SK-N-SH (cell line): ENCODE results near the gene RNF151. TPM values are rescaled to one million over a fixed set of nuclear protein-coding genes. Genes with fewer than 3 reads are reported as not detected.

Experiments
- CTCF ChIA-PET: fragments of 300-600, 350-600 bp; formaldehyde crosslinking; extraction: SDS; loops from one replicate; lab custom pipeline; 2021; lab: Yijun Ruan, JAX
- POLR2A ChIA-PET: fragments of 350-600 bp; sonication (Branson Sonifier 250); formaldehyde crosslinking; extraction: SDS; loops from one replicate; lab custom pipeline; 2020; ENCODE audit warnings: antibody characterized with exemption, inconsistent platforms; lab: Yijun Ruan, JAX
- DNase-seq: peaks from one replicate; pipeline ENCODE4 v3.0.0; 2012
- H2AFZ ChIP-seq: fragments of 200-600 bp; sonication (generic); 2 replicates; pipeline ENCODE4 v1.8.1; 2016; ENCODE audit warnings: antibody characterized with exemption, mild to moderate bottlenecking, low read depth
- H3F3A ChIP-seq: fragments of 200-600 bp; sonication (generic); replicated peaks from 2 replicates; pipeline ENCODE3; 2016; ENCODE audit warnings: antibody characterized with exemption, mild to moderate bottlenecking; ENCODE audit not compliant: insufficient read depth
- H3K27ac ChIP-seq, 2 experiments: fragments of 200-500 bp in 1 of 2; fragments of 200-600 bp in 1 of 2; sonication (Bioruptor generic) in 1 of 2; sonication (generic), shearing (Covaris generic) in 1 of 2; 2 replicates each; pipeline versions ENCODE4 v1.5.1 to v1.6.1; 2014 to 2016; ENCODE audit warnings: low read depth in 2 of 2, inconsistent platforms in 1 of 2, low read length in 1 of 2, mild to moderate bottlenecking in 1 of 2, mixed read lengths in 1 of 2
- H3K27me3 ChIP-seq: fragments of 200-600 bp; sonication (generic), shearing (Covaris generic); 2 replicates; pipeline ENCODE4 v1.6.1; 2016; ENCODE audit warnings: mixed run types; ENCODE audit not compliant: insufficient read depth
- H3K36me3 ChIP-seq, 2 experiments: fragments of 200-500 bp in 1 of 2; fragments of 200-600 bp in 1 of 2; sonication (Bioruptor generic) in 1 of 2; sonication (generic) in 1 of 2; replicated peaks in 1 of 2; 2 replicates each; pipeline versions ENCODE3 to v1.5.1; 2014 to 2016; ENCODE audit warnings: low read length in 1 of 2, mild to moderate bottlenecking in 1 of 2; ENCODE audit not compliant: insufficient read depth in 2 of 2, control insufficient read depth in 1 of 2
- H3K4me1 ChIP-seq, 2 experiments: fragments of 200-500 bp in 1 of 2; fragments of 200-600 bp in 1 of 2; sonication (Bioruptor generic) in 1 of 2; sonication (generic), shearing (Covaris generic) in 1 of 2; 2 replicates each; pipeline versions ENCODE4 v1.5.1 to v1.6.1; 2014 to 2016; ENCODE audit warnings: low read depth in 1 of 2, low read length in 1 of 2, mixed run types in 1 of 2; ENCODE audit not compliant: insufficient read depth in 2 of 2, control insufficient read depth in 1 of 2
- H3K4me2 ChIP-seq: fragments of 200-600 bp; sonication (generic), shearing (Covaris generic); 2 replicates; pipeline ENCODE4 v1.6.1; 2017; ENCODE audit warnings: mixed run types
- H3K4me3 ChIP-seq, 2 experiments: fragments of 200-500 bp in 1 of 2; fragments of 200-600 bp in 1 of 2; sonication (Bioruptor generic) in 1 of 2; sonication (generic), shearing (Covaris generic) in 1 of 2; 2 replicates each; pipeline versions ENCODE4 v1.5.1 to v1.8.1; 2014 to 2016; ENCODE audit warnings: low read depth in 2 of 2, inconsistent platforms in 1 of 2, low read length in 1 of 2, mild to moderate bottlenecking in 1 of 2, mixed read lengths in 1 of 2, moderate library complexity in 1 of 2
- H3K79me2 ChIP-seq: fragments of 200-600 bp; sonication (generic); 2 replicates; pipeline ENCODE4 v1.8.1; 2017; ENCODE audit warnings: mild to moderate bottlenecking; ENCODE audit not compliant: insufficient read depth
- H3K9ac ChIP-seq: fragments of 200-600 bp; sonication (generic); 2 replicates; pipeline ENCODE4 v1.6.1; 2017; ENCODE audit warnings: mixed run types
- H3K9me2 ChIP-seq: fragments of 200-600 bp; sonication (generic); 2 replicates; pipeline ENCODE4 v1.6.1; 2017; ENCODE audit warnings: mixed run types
- H3K9me3 ChIP-seq: fragments of 200-600 bp; sonication (generic); 2 replicates; pipeline ENCODE4 v1.6.1; 2017; ENCODE audit warnings: mixed run types, mild to moderate bottlenecking, moderate library complexity
- H4K20me1 ChIP-seq: fragments of 200-600 bp; sonication (generic); 2 replicates; pipeline ENCODE4 v1.6.1; 2017; ENCODE audit warnings: mild to moderate bottlenecking, mixed run types; ENCODE audit not compliant: insufficient read depth
- CHD2 ChIP-seq: fragments of 150-350 bp; IDR thresholded peaks from 2 replicates; pipeline ENCODE4 v1.6.1; 2018; ENCODE audit warnings: low read length; ENCODE audit not compliant: partially characterized antibody
- ELF1 ChIP-seq: IDR thresholded peaks from 2 replicates; pipeline ENCODE4 v1.4.0; 2012
- EP300 ChIP-seq, 2 experiments: IDR thresholded peaks; 2 replicates each; pipeline versions ENCODE4 v1.4.0 to v1.6.1; 2012; ENCODE audit warnings: borderline replicate concordance in 1 of 2, low read depth in 1 of 2, low read length in 1 of 2
- EZH2phosphoT487 ChIP-seq: fragments of 200-600 bp; sonication (generic); IDR thresholded peaks from 2 replicates; pipeline ENCODE4 v1.6.1; 2017; ENCODE audit warnings: low read depth, mixed run types, mild to moderate bottlenecking, antibody characterized with exemption, moderate library complexity, borderline replicate concordance
- FOSL2 ChIP-seq: IDR thresholded peaks from 2 replicates; pipeline ENCODE4 v1.4.0; 2012; ENCODE audit warnings: low read depth, mild to moderate bottlenecking, moderate library complexity, borderline replicate concordance
- FOXM1 ChIP-seq: IDR thresholded peaks from 2 replicates; pipeline ENCODE4 v1.4.0; 2012; ENCODE audit warnings: low read depth, mild to moderate bottlenecking
- GABPA ChIP-seq: IDR thresholded peaks from 2 replicates; pipeline ENCODE4 v1.4.0; 2012; ENCODE audit warnings: low read depth, mild to moderate bottlenecking
- IRF3 ChIP-seq: fragments of 150-350 bp; IDR thresholded peaks from 2 replicates; pipeline ENCODE4 v1.6.1; 2016; ENCODE audit warnings: mild to moderate bottlenecking, low read depth, low read length
- JUND ChIP-seq: IDR thresholded peaks from 2 replicates; pipeline ENCODE4 v1.4.0; 2012
- MAX ChIP-seq: IDR thresholded peaks from 2 replicates; pipeline ENCODE4 v1.4.0; 2012; ENCODE audit warnings: low read depth
- MXI1 ChIP-seq: IDR thresholded peaks from 2 replicates; pipeline ENCODE4 v1.6.1; 2012; ENCODE audit warnings: mild to moderate bottlenecking, low read depth, low read length, improper control_type of control experiment
- NFIC ChIP-seq: IDR thresholded peaks from 2 replicates; pipeline ENCODE4 v1.4.0; 2012; ENCODE audit warnings: borderline replicate concordance
- PBX3 ChIP-seq: IDR thresholded peaks from 2 replicates; pipeline ENCODE4; 2012
- POLR2AphosphoS5 ChIP-seq: IDR thresholded peaks from 2 replicates; pipeline ENCODE4 v1.6.1; 2012; ENCODE audit warnings: low read depth, low read length
- RCOR1 ChIP-seq: fragments of 150-350 bp; IDR thresholded peaks from 2 replicates; pipeline ENCODE4 v1.6.1; 2017; ENCODE audit warnings: antibody characterized with exemption, low read length
- RFX5 ChIP-seq: IDR thresholded peaks from 2 replicates; pipeline ENCODE4 v1.6.1; 2012; ENCODE audit warnings: mild to moderate bottlenecking, improper control_type of control experiment, low read length
- TEAD4 ChIP-seq: IDR thresholded peaks from 2 replicates; pipeline ENCODE4 v1.4.0; 2012; ENCODE audit warnings: mild to moderate bottlenecking, borderline replicate concordance; ENCODE audit not compliant: insufficient read depth
- USF1 ChIP-seq: IDR thresholded peaks from 2 replicates; pipeline ENCODE4 v1.4.0; 2012; ENCODE audit warnings: low read depth, borderline replicate concordance
- YY1 ChIP-seq: IDR thresholded peaks from 2 replicates; pipeline ENCODE4 v1.4.0; 2012; ENCODE audit warnings: low read depth, mild to moderate bottlenecking
- ZBTB33 ChIP-seq: IDR thresholded peaks from 2 replicates; pipeline ENCODE4 v1.4.0; 2012; ENCODE audit warnings: low read depth, borderline replicate concordance
- WGBS: methylation state at CpG from one replicate; pipeline ENCODE4 v1.1.6; 2017; ENCODE audit warnings: low lambda C conversion rate; 5-methylcytosine and 5-hydroxymethylcytosine counted together
- polyA plus RNA-seq, 3 experiments: library from polyadenylated mRNA; depleted of rRNA; stranded (reverse); fragments of >200 nt; gene quantifications; 2 replicates each; pipeline ENCODE4 v1.2.3, GENCODE V29; 2012

Gene RNF151
- polyA plus RNA-seq, 1 of the 3 experiments (the other 2 are of a cell fraction), result 0.07 TPM

- H3K4me3 ChIP-seq, result no peak overlapping the region
These were observed 24.9 kb downstream of the RNF151 start for GRCh38 chr16:1991588-1991947.

More at GRCh38 chr16:1991588-1991947, 24.9 kb downstream of the RNF151 start:
- DNase-seq, result no peak
- H3K36me3 ChIP-seq, result peaks cover 0 to 1% of the 10 kb centered on the region in 2 experiments
- peaks cover 20% of the 10 kb centered on the region for H3F3A ChIP-seq
- no peaks in the 10 kb centered on the region for H3K79me2 ChIP-seq
- H3K9me3 ChIP-seq, result no peaks in the 10 kb centered on the region
- H2AFZ ChIP-seq, result no peak overlapping the region
- no peak overlapping the region for H3K9ac ChIP-seq
- 95% methylated on average over 17 of the region's 22 CpGs for WGBS
- TF ChIP-seq RFX5 (no peak), TEAD4 (no peak), USF1 (no peak), FOXM1 (no peak), JUND (no peak), EZH2phosphoT487 (no peak), IRF3 (no peak), CHD2 (no peak), NFIC (no peak), ZBTB33 (no peak), ELF1 (no peak), POLR2AphosphoS5 (no peak), EP300 (IDR thresholded peaks at IDR 0.05; ENCODE audit: borderline replicate concordance in 1 of 2, low read depth in 1 of 2, low read length in 1 of 2) (no peak), FOSL2 (no peak), YY1 (no peak), PBX3 (no peak), RCOR1 (no peak), GABPA (no peak), MAX (no peak), MXI1 (no peak)
- no peaks in the 10 kb centered on the region for H3K9me2 ChIP-seq
- POLR2A ChIA-PET, result no interaction called here
- no peak overlapping the region for H3K27ac ChIP-seq
- CTCF ChIA-PET, result interaction anchor here (0.6 to 12.9 kb wide), 2 partner anchors 13 to 123 kb away, joined by 3 to 108 read pairs; no protein-coding TSS in a partner anchor
- no peak overlapping the region for H3K4me2 ChIP-seq
- no peaks in the 10 kb centered on the region for H3K27me3 ChIP-seq
- no peaks in the 10 kb centered on the region for H4K20me1 ChIP-seq
- H3K4me1 ChIP-seq, result peaks cover 0 to 18% of the 10 kb centered on the region in 2 experiments; a peak in 1 of 4 replicates
